Kidney epithelial cell (primary cell): ENCODE measurements around the gene SOHLH2. TPM values are rescaled to one million over a fixed set of nuclear protein-coding genes. Genes with fewer than 3 reads are reported as not detected.

Source experiments
- total RNA-seq: library from RNA; depleted of rRNA; stranded (reverse); fragments of >200 nt; gene quantifications from 2 replicates; pipeline ENCODE4 v1.2.3, GENCODE V29; 2015

The SOHLH2 gene
- total RNA-seq, 1 donor from 2014 or later, result not detected

Other genes with a start within 250 kb of the SOHLH2 start
- 2.9 and 3.4 TPM in 2 replicates for gene DCLK1, start 83.2 kb downstream of the SOHLH2 start, total RNA-seq
- gene CCDC169, start 83.3 kb upstream of the SOHLH2 start, total RNA-seq, result 3.8 and 7.3 TPM in 2 replicates
- 41.3 and 51.0 TPM in 2 replicates for gene SPART, start 131.8 kb upstream of the SOHLH2 start, total RNA-seq
- gene CCNA1, start 217.9 kb upstream of the SOHLH2 start, total RNA-seq, result 0.17 and 0.75 TPM in 2 replicates